Measurements from ENCODE around the gene NLK. TPM values are rescaled to one million over a fixed set of nuclear protein-coding genes. Genes with fewer than 3 reads are reported as not detected.
"Not testable (repeated sequence)": the region's sequence is repeated elsewhere in the genome, so short reads cannot be mapped to it uniquely, and the experiment has no call there.

Gene NLK
- total RNA-seq, 2 experiments from 2014 or later = 7.1 to 8.8 TPM

DNA sequence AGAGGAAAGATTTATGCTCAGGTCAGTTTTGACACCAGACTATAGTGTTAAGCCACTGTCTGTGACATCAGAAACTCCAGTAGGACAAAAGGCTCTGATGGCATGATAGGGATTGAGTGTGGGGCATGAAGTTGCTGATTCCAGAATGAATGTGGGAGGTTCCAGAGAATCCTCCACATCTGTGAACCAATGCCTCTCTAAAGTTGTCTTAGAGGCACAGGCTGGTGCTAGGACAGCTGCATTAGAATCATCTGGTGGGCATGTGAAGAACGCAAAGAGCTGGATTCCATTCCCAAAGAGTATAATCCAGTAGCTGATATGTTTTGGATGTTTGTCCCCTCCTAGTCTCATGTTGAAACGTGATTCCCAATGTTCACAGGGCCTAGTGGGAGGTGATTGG, 32.1 kb upstream of the NLK start:
- DNase-seq (no peak), ATAC-seq (no peak)
- H3K27ac Mint-ChIP-seq = no peak overlapping the region
- intact Hi-C loops (cut with DNase I, micrococcal nuclease) = no loop called here
- no peaks in the 10 kb centered on the region for H3K36me3 Mint-ChIP-seq (ENCODE audit: low read depth)
- peaks cover 7% of the 10 kb centered on the region for H3K27me3 Mint-ChIP-seq
- ChIA-PET CTCF (interaction anchor here (0.6 kb wide), 1 partner anchor 117 kb away, joined by 3 read pairs; the partner anchor contains the start of gene LYRM9), POLR2A (no interaction called here)
- H3K4me1 Mint-ChIP-seq = no peaks in the 10 kb centered on the region
- no peaks in the 10 kb centered on the region for H3K9me3 Mint-ChIP-seq (ENCODE audit: low read depth)
- no peak overlapping the region for H3K4me3 Mint-ChIP-seq

DNA sequence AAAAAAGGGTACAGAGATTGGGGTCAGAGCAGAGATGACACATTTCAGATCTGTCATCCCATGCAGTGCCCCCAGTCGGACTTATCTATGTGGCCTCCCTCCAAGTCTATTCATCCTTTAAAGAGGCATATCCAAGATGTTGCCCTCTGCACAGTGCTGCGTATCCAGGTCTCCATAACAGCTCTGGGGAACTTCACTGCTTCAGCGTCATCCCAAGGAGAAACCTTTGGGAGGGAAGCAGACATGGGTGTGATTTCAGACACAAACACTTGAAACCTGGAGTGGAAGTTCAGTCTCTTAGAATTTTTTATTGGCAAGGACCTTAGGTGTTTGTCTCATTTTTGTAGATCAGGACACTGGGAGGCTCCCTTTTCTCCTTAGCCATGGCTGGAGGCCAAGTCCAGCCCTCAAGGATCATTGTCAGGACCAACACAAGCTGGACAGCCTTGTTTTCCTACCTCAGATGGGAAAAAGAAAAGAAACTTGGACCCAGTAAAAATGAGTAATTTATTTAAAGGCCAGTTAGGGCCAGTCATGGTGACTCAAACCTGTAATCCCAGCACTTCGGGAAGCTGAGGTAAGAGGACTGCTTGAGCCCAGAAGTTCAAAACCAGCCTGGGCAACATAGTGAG, 23.9 kb upstream of the NLK start:
- intact Hi-C loops (cut with DNase I, micrococcal nuclease) = no loop called here
- peaks cover 22% of the 10 kb centered on the region for H3K27me3 Mint-ChIP-seq
- no peak overlapping the region for H3K27ac Mint-ChIP-seq
- no peak for ATAC-seq
- no peaks in the 10 kb centered on the region for H3K4me1 Mint-ChIP-seq
- POLR2A ChIA-PET = no interaction called here
- no peak for DNase-seq
- H3K36me3 Mint-ChIP-seq (ENCODE audit: low read depth) = no peaks in the 10 kb centered on the region
- no peak overlapping the region for H3K4me3 Mint-ChIP-seq
- CTCF ChIA-PET = no interaction called here
- H3K9me3 Mint-ChIP-seq (ENCODE audit: low read depth) = no peaks in the 10 kb centered on the region

DNA sequence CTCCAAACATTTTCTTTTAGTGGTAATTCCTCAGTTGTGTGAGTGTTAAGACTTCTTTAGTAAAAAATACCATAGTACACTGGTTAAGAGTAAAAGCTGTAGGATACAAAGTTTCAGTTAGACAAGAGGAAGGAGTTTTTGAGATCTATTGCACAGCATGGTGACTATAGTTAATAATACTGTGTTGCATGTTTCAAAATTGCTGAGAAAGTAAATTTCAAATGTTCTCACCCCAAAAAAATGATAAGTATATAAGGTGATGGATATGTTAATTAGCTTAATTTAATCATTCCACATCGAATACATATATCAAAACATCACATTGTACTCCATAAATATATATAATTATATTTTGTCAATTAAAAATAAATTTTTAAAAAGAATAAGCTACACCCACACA, 22.0 kb upstream of the NLK start:
- peaks cover 21% of the 10 kb centered on the region for H3K27me3 Mint-ChIP-seq
- no peak overlapping the region for H3K4me3 Mint-ChIP-seq
- intact Hi-C loops (cut with DNase I, micrococcal nuclease) = no loop called here
- no peak for ATAC-seq
- no peaks in the 10 kb centered on the region for H3K9me3 Mint-ChIP-seq (ENCODE audit: low read depth)
- ChIA-PET POLR2A (no interaction called here), CTCF (interaction anchor here (0.7 kb wide), 1 partner anchor 151 kb away, joined by 3 read pairs; no protein-coding TSS in a partner anchor)
- no peaks in the 10 kb centered on the region for H3K4me1 Mint-ChIP-seq
- no peaks in the 10 kb centered on the region for H3K36me3 Mint-ChIP-seq (ENCODE audit: low read depth)
- no peak overlapping the region for H3K27ac Mint-ChIP-seq
- DNase-seq = no peak

- DNase-seq = no peak
- Mint-ChIP-seq H3K4me1 (peaks cover 2% of the 10 kb centered on the region), H3K27ac (no peak overlapping the region), H3K4me3 (no peak overlapping the region), H3K27me3 (no peaks in the 10 kb centered on the region), H3K36me3 (ENCODE audit: low read depth) (no peaks in the 10 kb centered on the region), H3K9me3 (ENCODE audit: low read depth) (no peaks in the 10 kb centered on the region)
- no peak for ATAC-seq
- intact Hi-C loops (cut with DNase I, micrococcal nuclease) = no loop called here
- CTCF ChIA-PET = interaction anchor here (1.1 kb wide), 1 partner anchor 12 kb away, joined by 3 read pairs; no protein-coding TSS in a partner anchor
- POLR2A ChIA-PET = no interaction called here
Observed at GRCh38 chr17:28029044-28029443, 13.4 kb upstream of the NLK start.

GRCh38 chr17:28030386-28030785, 12.1 kb upstream of the NLK start:
- no peak for DNase-seq
- Mint-ChIP-seq H3K9me3 (ENCODE audit: low read depth) (no peaks in the 10 kb centered on the region), H3K36me3 (ENCODE audit: low read depth) (no peaks in the 10 kb centered on the region), H3K27ac (no peak overlapping the region), H3K4me1 (peaks cover 5% of the 10 kb centered on the region), H3K4me3 (no peak overlapping the region), H3K27me3 (no peaks in the 10 kb centered on the region)
- no peak for ATAC-seq
- intact Hi-C loops (cut with DNase I, micrococcal nuclease) = no loop called here
- POLR2A ChIA-PET = no interaction called here
- CTCF ChIA-PET = interaction anchor here (1.0 to 1.5 kb wide), 3 partner anchors 10 to 95 kb away, joined by 3 to 5 read pairs (median 4); no protein-coding TSS in a partner anchor

DNA sequence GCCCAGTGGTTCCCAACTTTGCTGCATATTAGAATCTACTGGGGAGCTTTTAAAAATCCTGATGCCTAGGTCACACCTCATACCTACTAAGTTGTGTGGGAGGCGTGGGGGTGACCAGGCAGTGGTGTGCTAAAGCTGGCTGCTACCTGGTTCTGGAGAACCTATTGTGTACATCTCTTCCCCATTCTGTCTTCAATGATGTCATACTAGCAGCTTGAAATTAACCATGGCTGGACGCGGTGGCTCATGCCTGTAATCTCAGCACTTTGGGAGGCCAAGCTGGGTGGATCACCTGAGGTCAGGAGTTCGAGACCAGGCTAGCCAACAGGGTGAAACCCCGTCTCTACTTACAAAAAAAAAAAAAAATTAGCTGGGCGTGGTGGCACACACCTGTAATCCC, 11.3 kb upstream of the NLK start:
- intact Hi-C loops (cut with DNase I, micrococcal nuclease) = no loop called here
- DNase-seq = no peak
- POLR2A ChIA-PET = no interaction called here
- no peaks in the 10 kb centered on the region for H3K9me3 Mint-ChIP-seq (ENCODE audit: low read depth)
- H3K27me3 Mint-ChIP-seq = no peaks in the 10 kb centered on the region
- CTCF ChIA-PET = interaction anchor here (1.5 kb wide), 1 partner anchor 94 kb away, joined by 3 read pairs; no protein-coding TSS in a partner anchor
- H3K4me3 Mint-ChIP-seq = no peak overlapping the region
- no peak overlapping the region for H3K27ac Mint-ChIP-seq
- peaks cover 5% of the 10 kb centered on the region for H3K4me1 Mint-ChIP-seq
- H3K36me3 Mint-ChIP-seq (ENCODE audit: low read depth) = no peaks in the 10 kb centered on the region
- no peak for ATAC-seq

DNA sequence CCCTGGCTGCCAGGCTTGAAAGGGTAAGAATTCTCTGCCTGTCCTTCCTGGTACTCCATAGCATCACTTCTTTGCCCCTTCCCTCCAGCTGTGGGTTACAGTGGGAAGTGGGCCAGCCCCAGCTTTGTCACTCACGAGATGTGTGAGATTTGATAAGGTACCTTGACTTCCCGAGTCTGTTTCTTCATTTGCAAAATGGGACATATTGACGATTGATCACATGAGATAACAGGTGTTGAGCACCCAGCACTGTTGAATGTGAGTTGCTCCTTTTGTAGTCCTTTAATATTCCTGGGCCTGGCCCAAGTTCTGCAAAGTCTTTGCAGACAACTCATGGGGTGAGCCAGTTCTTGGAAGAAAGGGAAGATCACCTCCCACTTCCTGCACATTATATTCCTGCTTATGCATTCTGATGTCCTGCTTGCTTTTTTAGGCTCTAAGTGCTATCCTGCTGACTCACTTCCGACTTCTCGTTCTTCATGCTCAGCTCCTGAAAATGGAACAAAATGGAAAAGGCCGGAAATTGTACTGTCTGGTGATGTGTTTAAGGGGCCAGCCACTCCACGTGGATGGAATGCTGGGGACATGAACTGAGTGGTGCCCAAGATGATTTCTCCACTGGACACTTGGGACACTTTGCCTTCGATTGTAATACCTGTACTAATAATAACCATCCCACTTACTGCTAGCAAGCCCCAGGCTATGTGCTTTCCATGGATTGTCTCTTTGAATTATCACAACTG, 8.3 kb upstream of the NLK start:
- no peak overlapping the region for H3K27ac Mint-ChIP-seq
- CTCF ChIA-PET = no interaction called here
- H3K4me1 Mint-ChIP-seq = peaks cover 7% of the 10 kb centered on the region
- POLR2A ChIA-PET = no interaction called here
- ATAC-seq (no peak), DNase-seq (no peak)
- no peak overlapping the region for H3K4me3 Mint-ChIP-seq
- intact Hi-C loops (cut with DNase I, micrococcal nuclease) = no loop called here
- no peaks in the 10 kb centered on the region for H3K27me3 Mint-ChIP-seq
- no peaks in the 10 kb centered on the region for H3K36me3 Mint-ChIP-seq (ENCODE audit: low read depth)
- no peaks in the 10 kb centered on the region for H3K9me3 Mint-ChIP-seq (ENCODE audit: low read depth)

GRCh38 chr17:28035452-28035851, 7.0 kb upstream of the NLK start:
- H3K27ac Mint-ChIP-seq; H3K36me3 Mint-ChIP-seq (ENCODE audit: low read depth); H3K27me3 Mint-ChIP-seq; POLR2A ChIA-PET; H3K9me3 Mint-ChIP-seq (ENCODE audit: low read depth); intact Hi-C loops (cut with DNase I, micrococcal nuclease); ATAC-seq; H3K4me3 Mint-ChIP-seq; CTCF ChIA-PET; DNase-seq: not testable (repeated sequence)
- H3K4me1 Mint-ChIP-seq = peaks cover 13% of the 10 kb centered on the region

GRCh38 chr17:28035884-28036283, 6.6 kb upstream of the NLK start:
- DNase-seq; H3K27ac Mint-ChIP-seq; H3K9me3 Mint-ChIP-seq (ENCODE audit: low read depth); ATAC-seq; POLR2A ChIA-PET; CTCF ChIA-PET; intact Hi-C loops (cut with DNase I, micrococcal nuclease); H3K36me3 Mint-ChIP-seq (ENCODE audit: low read depth); H3K4me3 Mint-ChIP-seq; H3K27me3 Mint-ChIP-seq: not testable (repeated sequence)
- H3K4me1 Mint-ChIP-seq = peaks cover 14% of the 10 kb centered on the region

DNA sequence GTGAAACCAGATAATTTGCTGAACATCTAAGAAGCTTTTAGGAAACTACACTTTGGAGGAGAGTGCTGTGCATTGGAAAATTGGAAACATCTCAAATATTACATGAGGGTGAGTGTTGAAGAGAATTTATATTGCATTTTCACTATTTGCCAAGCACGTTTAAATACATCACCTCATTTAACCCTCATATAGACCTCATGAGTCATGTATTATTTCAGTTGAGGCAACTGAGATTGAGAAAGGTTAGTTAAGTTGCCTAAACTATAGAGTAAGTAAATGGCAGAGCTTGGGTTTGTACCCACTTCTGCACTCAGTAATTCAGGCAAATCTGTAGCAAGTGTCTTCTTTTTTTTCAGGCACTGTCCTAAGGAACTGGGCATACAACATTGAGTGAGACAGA, 3.7 kb upstream of the NLK start:
- Mint-ChIP-seq H3K9me3 (ENCODE audit: low read depth) (no peaks in the 10 kb centered on the region), H3K4me1 (peaks cover 32% of the 10 kb centered on the region), H3K36me3 (ENCODE audit: low read depth) (peaks cover 7% of the 10 kb centered on the region), H3K27me3 (no peaks in the 10 kb centered on the region), H3K4me3 (no peak overlapping the region), H3K27ac (no peak overlapping the region)
- no peak for ATAC-seq
- ChIA-PET CTCF (interaction anchor here (1.1 kb wide), 1 partner anchor 145 kb away, joined by 3 read pairs; the partner anchor contains the start of gene LYRM9), POLR2A (no interaction called here)
- DNase-seq = no peak
- intact Hi-C loops (cut with DNase I, micrococcal nuclease) = no loop called here

DNA sequence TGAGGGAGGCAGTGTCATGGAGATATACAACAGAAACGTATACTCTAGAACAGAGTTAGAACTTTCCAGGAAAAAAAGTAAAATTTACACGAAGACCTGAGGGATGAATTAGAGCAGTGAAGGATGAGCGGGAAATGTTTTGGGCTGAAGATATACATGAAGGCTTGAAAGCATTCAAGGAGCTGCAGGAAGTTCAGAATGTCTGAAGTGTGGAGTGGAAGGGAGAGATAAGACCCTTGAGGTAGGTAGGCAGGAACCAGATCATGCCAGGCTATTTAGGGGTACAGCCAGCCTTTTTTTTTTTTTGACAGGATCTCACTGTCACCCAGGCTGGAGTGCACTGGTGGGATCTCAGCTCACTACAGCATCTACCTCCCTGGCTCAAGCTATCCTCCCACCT, 3.2 kb upstream of the NLK start:
- H3K4me1 Mint-ChIP-seq = peaks cover 35% of the 10 kb centered on the region
- no peak overlapping the region for H3K4me3 Mint-ChIP-seq
- H3K36me3 Mint-ChIP-seq (ENCODE audit: low read depth) = peaks cover 9% of the 10 kb centered on the region
- no peaks in the 10 kb centered on the region for H3K27me3 Mint-ChIP-seq
- no peak overlapping the region for H3K27ac Mint-ChIP-seq
- H3K9me3 Mint-ChIP-seq (ENCODE audit: low read depth) = no peaks in the 10 kb centered on the region
- CTCF ChIA-PET = interaction anchor here (1.1 kb wide), 1 partner anchor 146 kb away, joined by 3 read pairs; the partner anchor contains the start of gene LYRM9
- POLR2A ChIA-PET = no interaction called here
- DNase-seq = no peak
- ATAC-seq = no peak
- intact Hi-C loops (cut with DNase I, micrococcal nuclease) = no loop called here

DNA sequence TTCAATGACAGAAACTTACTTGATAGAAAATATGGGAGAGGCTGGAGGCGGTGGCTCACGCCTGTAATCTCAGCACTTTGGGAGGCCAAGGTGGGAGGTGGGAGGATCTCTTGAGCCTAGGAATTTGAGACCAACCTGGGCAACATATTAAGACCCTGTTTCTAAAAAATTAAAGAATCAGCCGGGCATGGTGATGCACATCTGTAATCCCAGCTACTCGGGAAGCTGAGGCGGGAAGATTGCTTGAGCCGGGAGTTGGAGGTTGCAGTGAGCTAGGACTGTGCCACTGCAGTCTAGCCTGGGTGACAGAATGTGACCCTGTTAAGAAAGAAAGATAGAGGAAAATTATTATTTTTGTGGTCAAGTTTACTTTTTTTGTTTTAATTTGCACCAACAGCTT, 2.1 kb upstream of the NLK start:
- ChIA-PET POLR2A (no interaction called here), CTCF (interaction anchor here (0.6 to 1.0 kb wide), 4 partner anchors 10 to 317 kb away, joined by 3 to 5 read pairs (median 3); partner anchors contain the start of gene POLDIP2)
- ATAC-seq = no peak
- peaks cover 13% of the 10 kb centered on the region for H3K36me3 Mint-ChIP-seq (ENCODE audit: low read depth)
- no peaks in the 10 kb centered on the region for H3K9me3 Mint-ChIP-seq (ENCODE audit: low read depth)
- no peak for DNase-seq
- H3K27ac Mint-ChIP-seq = no peak overlapping the region
- intact Hi-C loops (cut with DNase I, micrococcal nuclease) = loop anchor here (5.0 to 10.0 kb wide), 5 partner anchors 54 to 604 kb away; partner anchors contain the start of genes BLTP2 (in 1 of the 2) and LYRM9 (in 1 of the 2)
- peak overlapping the region; percentile 79 for H3K4me3 Mint-ChIP-seq
- no peaks in the 10 kb centered on the region for H3K27me3 Mint-ChIP-seq
- peaks cover 43% of the 10 kb centered on the region for H3K4me1 Mint-ChIP-seq

All from activated CD4-positive, alpha-beta T cell treated with anti-CD3 and anti-CD28 coated beads for 36 hours (primary cell).